HCT116 (cell line): Measurements from ENCODE around the gene LRRC4B.

Experiments
- CTCF ChIP-seq, 3 experiments: fragments of 200-600 bp in 1 of 3; sonication (generic) in 1 of 3; IDR thresholded peaks in 2 of 3; conservative IDR thresholded peaks in 1 of 3; 2 replicates each; pipeline ENCODE4 v1.5.1; 2012 to 2017; ENCODE audit warnings: low read depth in 2 of 3, low read length in 2 of 3, antibody characterized with exemption in 1 of 3, borderline replicate concordance in 1 of 3, control low read depth in 1 of 3, mild to moderate bottlenecking in 1 of 3, mixed read lengths in 1 of 3, mixed run types in 1 of 3, moderate library complexity in 1 of 3; ENCODE audit not compliant: insufficient read depth in 1 of 3
- JUND ChIP-seq: IDR thresholded peaks from 2 replicates; pipeline ENCODE4 v1.6.1; 2012
- POLR2A ChIP-seq: IDR thresholded peaks from 2 replicates; pipeline ENCODE4 v1.7.0; 2011; ENCODE audit warnings: borderline replicate concordance; ENCODE audit not compliant: insufficient read depth, insufficient read length; ENCODE audit errors: extremely low read depth
- SIN3A ChIP-seq: IDR thresholded peaks from 2 replicates; pipeline ENCODE4 v1.6.1; 2012; ENCODE audit warnings: low read depth
- YY1 ChIP-seq: IDR thresholded peaks from 2 replicates; pipeline ENCODE4 v1.6.1; 2011; ENCODE audit warnings: low read length, low read depth, moderate library complexity, mild to moderate bottlenecking; ENCODE audit not compliant: insufficient replicate concordance; ENCODE audit errors: extremely low read depth

- TF ChIP-seq CTCF (IDR thresholded peaks at IDR 0.05 in 2 of 3, conservative IDR thresholded peaks at IDR 0.05 in 1 of 3; ENCODE audit: borderline replicate concordance in 1 of 3, insufficient read depth in 1 of 3, low read depth in 2 of 3, low read length in 2 of 3) (no peak), POLR2A (no peak), SIN3A (no peak), YY1 (no peak), JUND (no peak)
Measured at GRCh38 chr19:50494186-50495019, 73.8 kb downstream of the LRRC4B start.
